D721Med (cell line): ENCODE results near the gene LIMCH1.

Experiments
- DNase-seq: peaks from one replicate; pipeline ENCODE4 v3.0.0; 2011; ENCODE audit warnings: low spot score; ENCODE audit not compliant: insufficient read length
- FAIRE-seq: peaks from 2 replicates; lab custom pipeline; 2011; peaks lifted over from hg19 to GRCh38; lab: Jason Lieb, UNC
- TF ChIP-seq, protein P1 (sequence below): IDR thresholded peaks from 2 replicates; pipeline ENCODE4 v1.5.1; 2012; ENCODE audit warnings: mild to moderate bottlenecking, control low read depth; ENCODE audit not compliant: insufficient read depth; ENCODE audit errors: missing control alignments

LIMCH1 gene

DNA sequence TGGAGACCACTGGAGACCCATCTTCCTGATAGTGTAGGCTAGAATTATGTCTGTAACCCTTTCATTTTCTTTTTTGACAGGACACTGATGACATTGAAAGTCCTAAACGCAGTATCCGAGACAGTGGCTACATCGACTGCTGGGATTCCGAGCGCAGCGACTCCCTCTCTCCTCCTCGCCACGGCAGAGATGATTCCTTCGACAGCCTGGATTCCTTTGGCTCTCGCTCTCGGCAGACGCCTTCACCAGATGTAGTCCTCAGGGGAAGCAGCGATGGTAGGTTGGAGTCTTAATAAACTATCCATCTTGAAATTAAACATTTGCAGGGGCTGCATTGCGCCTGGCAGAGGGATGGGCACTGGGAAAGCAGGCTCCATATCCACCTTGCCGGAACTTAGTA, 75.4 kb downstream of the LIMCH1 start:
- TF ChIP-seq, protein P1, sequence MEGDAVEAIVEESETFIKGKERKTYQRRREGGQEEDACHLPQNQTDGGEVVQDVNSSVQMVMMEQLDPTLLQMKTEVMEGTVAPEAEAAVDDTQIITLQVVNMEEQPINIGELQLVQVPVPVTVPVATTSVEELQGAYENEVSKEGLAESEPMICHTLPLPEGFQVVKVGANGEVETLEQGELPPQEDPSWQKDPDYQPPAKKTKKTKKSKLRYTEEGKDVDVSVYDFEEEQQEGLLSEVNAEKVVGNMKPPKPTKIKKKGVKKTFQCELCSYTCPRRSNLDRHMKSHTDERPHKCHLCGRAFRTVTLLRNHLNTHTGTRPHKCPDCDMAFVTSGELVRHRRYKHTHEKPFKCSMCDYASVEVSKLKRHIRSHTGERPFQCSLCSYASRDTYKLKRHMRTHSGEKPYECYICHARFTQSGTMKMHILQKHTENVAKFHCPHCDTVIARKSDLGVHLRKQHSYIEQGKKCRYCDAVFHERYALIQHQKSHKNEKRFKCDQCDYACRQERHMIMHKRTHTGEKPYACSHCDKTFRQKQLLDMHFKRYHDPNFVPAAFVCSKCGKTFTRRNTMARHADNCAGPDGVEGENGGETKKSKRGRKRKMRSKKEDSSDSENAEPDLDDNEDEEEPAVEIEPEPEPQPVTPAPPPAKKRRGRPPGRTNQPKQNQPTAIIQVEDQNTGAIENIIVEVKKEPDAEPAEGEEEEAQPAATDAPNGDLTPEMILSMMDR = no peak
- no peak for DNase-seq
- FAIRE-seq = no peak

GRCh38 chr4:41613821-41614220, 75.9 kb downstream of the LIMCH1 start:
- FAIRE-seq (no peak), DNase-seq (no peak)
- TF ChIP-seq, protein P1 = no peak

- TF ChIP-seq, protein P1 = no peak
- FAIRE-seq = no peak
- DNase-seq = no peak
Measured at GRCh38 chr4:41614519-41614918, 76.6 kb downstream of the LIMCH1 start.

GRCh38 chr4:41619161-41619560, 81.2 kb downstream of the LIMCH1 start:
- no peak for FAIRE-seq
- TF ChIP-seq, protein P1 = no peak
- DNase-seq = no peak

- DNase-seq = no peak
- FAIRE-seq = no peak
- TF ChIP-seq, protein P1 = no peak
Measured at GRCh38 chr4:41620594-41621256, 82.8 kb downstream of the LIMCH1 start.

GRCh38 chr4:41622787-41623186, 84.8 kb downstream of the LIMCH1 start:
- no peak for DNase-seq
- no peak for FAIRE-seq
- TF ChIP-seq, protein P1 = no peak

GRCh38 chr4:41624765-41625164, 86.8 kb downstream of the LIMCH1 start:
- no peak for DNase-seq
- TF ChIP-seq, protein P1 = no peak
- no peak for FAIRE-seq
